Hematopoietic multipotent progenitor cell treated with erythropoietin and hydrocortisone succinate and interleukin-3 and kit ligand, for 8 days (in vitro differentiated cells): Measurements from ENCODE around the gene COBL.

ENCODE experiments used
- DNase-seq: peaks from one replicate; pipeline ENCODE4 v3.0.0-alpha.2; 2015

Gene COBL

GRCh38 chr7:50977421-50977820, 339.2 kb downstream of the COBL start:
- DNase-seq, result no peak

GRCh38 chr7:50976064-50976463, 340.5 kb downstream of the COBL start:
- DNase-seq, result no peak

- DNase-seq, result no peak
Observed at GRCh38 chr7:50974240-50974639, 342.4 kb downstream of the COBL start.

GRCh38 chr7:50973814-50974213, 342.8 kb downstream of the COBL start:
- no peak for DNase-seq

- DNase-seq, result no peak
Observed at GRCh38 chr7:50970092-50970491, 346.5 kb downstream of the COBL start.
